ENCODE data around the gene SPON2.

The SPON2 gene

DNA sequence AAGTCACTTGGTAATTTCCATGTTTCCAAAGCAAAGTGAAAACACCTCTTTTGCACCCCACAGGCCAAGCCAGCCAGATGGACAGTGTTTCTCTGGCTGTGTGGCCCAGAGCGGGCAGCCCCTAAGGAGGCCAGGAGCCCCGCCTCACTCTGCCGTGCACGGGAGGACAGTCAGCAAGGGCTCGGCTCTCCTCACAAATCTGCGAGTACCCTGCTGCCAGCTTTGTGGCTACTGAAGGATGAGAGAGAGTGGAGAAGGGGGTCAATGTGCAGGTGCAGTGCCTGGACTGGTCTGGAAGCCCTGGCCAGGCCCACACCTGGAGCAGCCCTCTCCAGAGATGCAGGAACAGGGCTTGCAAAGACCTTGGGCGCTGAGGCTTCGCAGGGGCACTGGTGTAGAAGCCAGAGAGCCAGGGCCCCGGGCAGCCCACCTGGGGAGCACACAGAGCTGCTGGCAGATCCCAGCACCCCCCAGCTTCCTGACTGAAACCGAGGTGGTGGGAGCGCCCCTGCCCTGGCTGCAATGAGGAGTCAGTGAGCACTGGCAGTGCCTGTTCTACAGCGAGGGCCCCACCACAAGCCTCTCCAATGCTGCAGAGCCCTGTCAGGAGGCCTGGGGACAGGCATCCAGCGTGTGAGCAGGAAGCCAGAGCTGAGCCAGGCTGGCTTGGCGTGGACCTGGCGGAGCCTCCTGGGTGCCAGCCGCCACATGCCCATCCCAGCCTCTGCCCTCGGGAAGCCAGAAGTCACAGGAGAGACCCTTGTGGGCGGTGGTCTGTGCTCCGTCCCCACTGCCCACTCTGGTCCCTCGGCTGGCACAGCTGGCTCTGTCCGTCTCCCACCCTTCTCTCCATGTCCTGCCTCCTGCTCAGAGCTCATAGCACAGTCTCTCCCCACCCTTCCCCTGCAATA is 3.9 kb downstream of the SPON2 start:
- no peak for TF ChIP-seq Cebpa-rat (IDR thresholded peaks at IDR 0.05)
- H3K36me3 ChIP-seq: 0 out of 2 replicates have a peak, but pooled peaks cover 3% of the 10 kb centered on the region
- H3K27me3 ChIP-seq: peaks cover 58% of the 10 kb centered on the region
- H3K4me1 ChIP-seq: peaks cover 40% of the 10 kb centered on the region
- H4K20me1 ChIP-seq: peaks cover 49% of the 10 kb centered on the region
- H3K9ac ChIP-seq: no peak overlapping the region
- peak overlapping the region; percentile 98 for H3K4me2 ChIP-seq
- no peaks in the 10 kb centered on the region; the same call in none of the 2 replicates for H3K9me3 ChIP-seq
- peak overlapping the region; percentile 73; the same call in 1 of the 2 replicates for H3K4me3 ChIP-seq
- H3K27ac ChIP-seq: no peak overlapping the region

DNA sequence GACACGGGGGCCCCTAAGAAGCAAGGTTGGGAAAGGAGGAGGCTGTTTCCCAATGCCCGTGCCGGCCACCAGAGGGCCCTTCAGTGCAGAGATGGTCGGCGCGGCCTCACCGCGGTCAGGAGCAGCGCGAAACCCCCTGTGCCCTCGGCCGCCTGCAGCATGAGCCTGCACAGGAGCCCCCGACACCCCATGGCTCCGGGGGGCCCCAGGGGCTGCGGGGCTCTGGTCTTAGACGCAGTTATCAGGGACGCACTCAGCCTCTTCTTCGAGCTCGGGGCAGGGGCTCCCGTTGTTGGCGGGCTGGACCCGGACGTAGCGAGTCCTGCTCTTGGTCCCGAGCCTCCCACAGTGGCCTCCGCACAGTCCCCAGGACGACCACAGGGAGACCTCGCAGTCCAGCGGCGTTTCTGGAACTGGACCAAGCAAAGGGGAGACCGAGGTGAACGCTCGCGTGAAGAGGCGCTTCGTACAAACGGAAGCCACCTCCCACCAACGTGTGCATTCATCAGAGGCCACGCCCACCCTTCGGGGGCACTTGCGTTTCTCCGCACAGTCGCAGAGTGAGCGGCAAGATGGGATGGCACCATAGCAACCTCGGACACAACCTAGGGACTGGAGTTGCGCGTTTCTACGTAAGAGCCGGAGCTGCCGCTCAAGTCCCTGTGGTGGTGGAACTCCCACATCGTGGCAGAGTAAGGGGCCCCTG is 5.0 kb downstream of the SPON2 start:
- peak overlapping the region; percentile 75 for H3K9ac ChIP-seq
- no peak for TF ChIP-seq Cebpa-rat (IDR thresholded peaks at IDR 0.05)
- H3K4me1 ChIP-seq: peaks cover 38% of the 10 kb centered on the region
- H3K27ac ChIP-seq: peak overlapping the region; percentile 50
- peak overlapping the region; percentile 98 for H3K4me2 ChIP-seq
- H3K36me3 ChIP-seq: 0 out of 2 replicates have a peak, but pooled peaks cover 3% of the 10 kb centered on the region
- H3K9me3 ChIP-seq: no peaks in the 10 kb centered on the region; the same call in none of the 2 replicates
- peaks cover 48% of the 10 kb centered on the region for H3K27me3 ChIP-seq
- H3K4me3 ChIP-seq: peak overlapping the region; percentile 73
- H4K20me1 ChIP-seq: peaks cover 41% of the 10 kb centered on the region

DNA sequence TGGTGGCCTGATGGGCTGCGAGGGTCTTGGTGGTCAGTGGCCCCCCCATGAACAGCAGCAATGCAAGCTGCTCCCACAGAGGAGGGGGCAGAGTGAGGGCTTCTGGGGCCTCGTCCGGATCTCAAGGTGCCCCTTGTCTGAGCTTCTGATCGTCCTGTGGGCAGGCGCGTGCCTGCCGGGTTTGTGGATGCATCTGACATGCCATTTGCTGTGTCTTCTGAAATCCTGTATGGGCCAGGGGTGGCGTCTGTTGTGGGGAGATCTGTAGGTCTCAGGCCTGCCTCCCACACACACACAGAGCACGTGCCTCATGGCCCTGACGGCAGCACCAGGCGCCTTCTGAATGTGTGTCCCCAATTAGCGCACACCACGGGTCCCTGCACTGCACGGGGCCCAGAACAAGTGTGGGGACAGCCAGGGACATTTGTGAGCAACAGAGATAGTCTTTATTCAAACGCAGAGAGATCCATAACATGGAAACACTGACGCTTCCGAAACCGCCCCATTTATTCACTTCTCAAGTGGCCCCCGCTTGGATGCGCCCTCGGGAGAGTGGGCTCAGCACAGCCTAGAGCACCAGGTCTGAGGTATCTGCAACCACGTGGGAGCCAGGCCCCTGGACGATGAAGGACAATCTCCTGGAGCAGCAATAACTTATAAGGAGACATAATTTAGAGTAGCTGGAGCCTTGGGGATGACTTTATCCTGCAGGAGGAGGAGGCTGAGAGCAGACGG is 5.7 kb downstream of the SPON2 start:
- Histone ChIP-seq H3K9me3 (no peaks in the 10 kb centered on the region; the same call in none of the 2 replicates), H3K27me3 (peaks cover 41% of the 10 kb centered on the region), H3K4me3 (peak overlapping the region; percentile 73), H4K20me1 (peaks cover 34% of the 10 kb centered on the region), H3K9ac (0 out of 2 replicates have a peak overlapping the region, but pooled peaks have one; percentile 6), H3K27ac (no peak overlapping the region), H3K4me1 (peaks cover 31% of the 10 kb centered on the region), H3K36me3 (0 out of 2 replicates have a peak, but pooled peaks cover 3% of the 10 kb centered on the region), H3K4me2 (peak overlapping the region; percentile 98)
- TF ChIP-seq Cebpa-rat (IDR thresholded peaks at IDR 0.05): no peak

DNA sequence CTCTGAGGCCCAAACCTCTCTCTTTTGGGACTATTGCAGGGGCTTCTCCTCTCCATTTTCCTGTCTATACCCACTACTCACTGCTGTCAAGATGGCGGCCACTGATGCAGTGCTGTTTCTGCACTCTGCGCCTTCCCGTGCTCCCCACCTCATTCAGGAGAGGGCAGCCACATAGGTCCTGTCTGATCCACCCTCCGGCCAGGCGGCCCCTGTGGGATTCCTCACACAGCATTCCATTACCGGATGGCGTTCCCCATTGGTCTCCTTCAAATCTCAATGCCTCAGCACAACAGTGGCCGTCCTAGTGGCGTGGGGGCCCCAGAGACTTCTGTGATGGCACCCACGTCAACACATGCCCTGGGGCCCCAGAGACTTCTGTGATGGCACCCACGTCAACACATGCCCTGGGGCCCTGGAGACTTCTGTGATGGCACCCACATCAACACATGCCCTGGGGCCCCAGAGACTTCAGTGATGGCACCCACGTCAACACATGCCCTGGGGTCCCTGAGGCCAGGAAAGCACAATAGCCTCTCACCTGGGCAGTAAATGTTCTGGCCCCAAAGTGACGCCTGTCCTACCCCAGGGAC is 7.3 kb downstream of the SPON2 start:
- Histone ChIP-seq H3K27me3 (peaks cover 24% of the 10 kb centered on the region), H3K36me3 (0 out of 2 replicates have a peak, but pooled peaks cover 3% of the 10 kb centered on the region), H3K4me2 (no peak overlapping the region), H4K20me1 (peaks cover 23% of the 10 kb centered on the region), H3K9me3 (no peaks in the 10 kb centered on the region; the same call in 1 of the 2 replicates), H3K4me3 (no peak overlapping the region), H3K9ac (no peak overlapping the region), H3K4me1 (peaks cover 25% of the 10 kb centered on the region), H3K27ac (no peak overlapping the region)
- TF ChIP-seq Cebpa-rat (IDR thresholded peaks at IDR 0.05): no peak

DNA sequence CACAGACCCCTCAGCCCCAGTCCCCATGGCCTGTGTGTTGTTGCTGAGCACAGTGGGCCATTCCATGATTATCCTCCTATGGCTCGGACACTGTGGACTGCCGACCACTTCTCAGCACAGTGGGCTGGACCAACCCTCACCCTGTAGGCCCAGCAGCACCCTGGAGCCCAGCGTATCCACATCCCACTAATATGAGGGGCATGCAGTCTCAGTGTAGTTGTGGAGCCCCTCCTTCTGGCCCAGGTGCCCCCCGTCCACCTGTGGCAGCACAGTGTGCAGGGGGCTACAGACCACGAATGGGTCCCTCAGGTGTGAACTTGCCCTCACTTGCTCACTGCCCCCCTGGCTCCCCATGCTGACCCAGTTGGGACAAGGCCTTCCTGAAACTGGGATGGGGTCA is 7.9 kb downstream of the SPON2 start:
- Histone ChIP-seq H3K9ac (no peak overlapping the region), H3K36me3 (0 out of 2 replicates have a peak, but pooled peaks cover 3% of the 10 kb centered on the region), H3K27ac (no peak overlapping the region), H3K9me3 (peaks cover 3% of the 10 kb centered on the region), H3K27me3 (peaks cover 18% of the 10 kb centered on the region), H3K4me1 (peaks cover 25% of the 10 kb centered on the region), H4K20me1 (peaks cover 17% of the 10 kb centered on the region), H3K4me3 (no peak overlapping the region), H3K4me2 (no peak overlapping the region)
- no peak for TF ChIP-seq Cebpa-rat (IDR thresholded peaks at IDR 0.05)

GRCh38 chr4:1164040-1164439 is 8.3 kb downstream of the SPON2 start:
- TF ChIP-seq Cebpa-rat (IDR thresholded peaks at IDR 0.05): no peak
- H3K4me2 ChIP-seq: no peak overlapping the region
- peaks cover 13% of the 10 kb centered on the region for H4K20me1 ChIP-seq
- H3K9me3 ChIP-seq: peaks cover 7% of the 10 kb centered on the region
- H3K27ac ChIP-seq: no peak overlapping the region
- no peak overlapping the region for H3K9ac ChIP-seq
- peaks cover 14% of the 10 kb centered on the region for H3K27me3 ChIP-seq
- peaks cover 5% of the 10 kb centered on the region; the same call in 1 of the 2 replicates for H3K36me3 ChIP-seq
- no peak overlapping the region for H3K4me3 ChIP-seq
- peaks cover 24% of the 10 kb centered on the region for H3K4me1 ChIP-seq

DNA sequence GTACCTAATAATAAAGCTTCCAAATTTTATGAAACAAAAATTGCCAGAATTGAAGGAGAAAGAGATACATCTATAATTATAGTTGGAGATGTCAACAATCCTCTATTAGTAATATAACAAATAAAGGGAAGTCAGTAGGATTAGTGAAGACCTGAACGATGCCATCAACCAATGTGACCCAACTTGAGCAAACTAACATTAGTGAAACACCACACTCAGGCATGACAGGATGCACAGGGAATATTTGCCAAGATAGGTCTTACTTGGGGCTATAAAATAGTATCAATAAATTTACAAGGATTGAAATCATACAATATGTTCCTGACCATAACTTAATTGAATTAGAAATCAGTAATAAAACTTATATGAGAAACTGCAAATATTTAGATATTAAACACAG is 12.0 kb downstream of the SPON2 start:
- Histone ChIP-seq H3K4me3 (no peak overlapping the region), H4K20me1 (no peaks in the 10 kb centered on the region), H3K36me3 (peaks cover 17% of the 10 kb centered on the region; the same call in 1 of the 2 replicates), H3K4me2 (no peak overlapping the region), H3K27ac (no peak overlapping the region), H3K27me3 (peaks cover 16% of the 10 kb centered on the region; the same call in 1 of the 2 replicates), H3K9me3 (peaks cover 33% of the 10 kb centered on the region), H3K4me1 (peaks cover 14% of the 10 kb centered on the region), H3K9ac (no peak overlapping the region)
- TF ChIP-seq Cebpa-rat (IDR thresholded peaks at IDR 0.05): no peak

DNA sequence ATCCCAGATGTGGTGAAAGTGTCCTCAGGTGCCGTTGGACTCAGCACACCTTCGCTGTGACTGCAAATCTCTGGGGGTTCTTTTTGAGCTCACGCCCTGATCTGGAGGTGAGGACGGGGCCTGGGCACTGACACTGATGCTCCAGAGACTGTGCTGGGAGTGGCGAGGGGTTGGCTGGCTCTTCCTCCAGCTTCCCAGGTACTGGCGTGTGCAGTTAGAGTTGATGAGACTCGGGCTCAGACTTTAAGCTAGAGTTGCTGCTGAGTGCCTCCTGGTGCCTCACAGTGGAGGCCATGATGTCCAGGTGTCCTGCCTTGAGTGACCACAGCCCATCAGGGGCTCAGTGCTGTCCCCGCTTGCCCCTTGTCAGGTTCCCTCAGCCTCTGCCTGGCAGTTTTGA is 16.3 kb downstream of the SPON2 start:
- no peaks in the 10 kb centered on the region for H4K20me1 ChIP-seq
- H3K36me3 ChIP-seq: peaks cover 15% of the 10 kb centered on the region; the same call in 1 of the 2 replicates
- H3K9ac ChIP-seq: no peak overlapping the region; the same call in 1 of the 2 replicates
- H3K27me3 ChIP-seq: peaks cover 36% of the 10 kb centered on the region; the same call in 1 of the 2 replicates
- H3K9me3 ChIP-seq: peaks cover 40% of the 10 kb centered on the region
- H3K27ac ChIP-seq: no peak overlapping the region
- TF ChIP-seq Cebpa-rat (IDR thresholded peaks at IDR 0.05): no peak
- peak overlapping the region; percentile 87 for H3K4me2 ChIP-seq
- peaks cover 38% of the 10 kb centered on the region for H3K4me1 ChIP-seq
- peak overlapping the region; percentile 9 for H3K4me3 ChIP-seq

Data from BLaER1 (cell line).